Suppressor macrophage treated with lipopolysaccharide for 1 hour (primary cell): ENCODE results near the gene SRF.
"Not testable (repeated sequence)": the region's sequence is repeated elsewhere in the genome, so short reads cannot be mapped to it uniquely, and the experiment has no call there.

Experiments
- DNase-seq, 3 donors: peaks; one replicate each; pipeline ENCODE4 v3.0.0-alpha.2; 2020 to 2022

The SRF gene

DNA sequence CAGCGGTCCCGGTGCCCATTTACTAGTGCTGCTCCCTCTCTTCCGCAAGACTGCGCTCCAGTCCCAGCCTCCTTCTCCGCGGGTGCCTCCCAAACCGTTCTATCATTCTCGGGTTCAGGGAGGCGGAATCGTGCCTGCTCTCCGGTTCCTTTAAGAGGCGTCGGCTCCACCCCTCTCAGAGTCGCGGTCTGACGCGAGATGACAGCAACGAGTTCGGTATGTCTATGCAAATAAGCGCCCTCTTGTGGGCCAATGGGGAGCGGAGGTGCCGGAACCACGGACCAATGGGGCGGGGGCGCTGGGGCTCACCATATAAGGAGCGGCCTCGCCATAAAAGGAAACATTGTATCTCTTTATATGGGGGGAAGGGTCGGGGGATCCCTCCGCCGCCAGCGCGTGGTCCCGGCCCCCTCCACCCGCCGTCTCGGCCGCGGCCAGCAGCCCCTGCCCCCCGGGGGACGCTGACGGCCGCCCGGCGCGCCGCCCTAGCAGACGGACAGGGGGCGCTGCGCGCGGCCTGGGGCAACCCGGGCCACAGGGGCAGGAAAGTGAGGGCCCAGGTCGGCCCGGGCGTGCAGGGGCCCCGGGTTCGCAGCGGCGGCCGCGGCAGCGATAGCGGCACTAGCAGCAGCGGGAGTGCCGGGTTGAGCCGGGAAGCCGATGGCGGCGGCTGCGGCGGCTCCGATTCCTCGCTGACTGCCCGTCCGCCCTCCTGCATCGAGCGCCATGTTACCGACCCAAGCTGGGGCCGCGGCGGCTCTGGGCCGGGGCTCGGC lies at the start of gene SRF:
SRF (plus strand) TSS at position 339 of the 776 bp plus-strand sequence; CDS start at position 727, 388 bp downstream.
- DNase-seq, result peak; percentile 99 to 100 (median 100)

DNA sequence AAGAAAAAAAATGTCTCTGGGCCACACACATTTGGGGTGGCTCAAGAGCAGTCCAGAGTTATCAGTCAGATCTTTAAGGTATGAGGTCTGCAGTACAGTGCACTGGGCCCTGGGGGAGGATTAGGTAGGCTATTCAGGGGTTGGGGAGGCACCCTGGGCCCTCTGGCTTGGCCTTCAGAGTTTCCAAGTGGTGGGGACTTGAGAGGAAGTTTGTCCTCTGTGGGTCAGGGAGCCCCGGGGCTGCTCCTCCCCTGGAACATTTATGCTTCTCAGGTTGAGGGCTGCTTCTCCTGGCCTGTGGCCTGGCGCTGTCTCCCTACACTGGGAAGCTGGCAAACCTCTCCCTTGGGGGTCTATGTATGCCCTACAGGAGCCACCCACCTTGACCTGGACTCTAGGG lies 48.9 kb upstream of the SRF start:
- DNase-seq, result no peak

DNA sequence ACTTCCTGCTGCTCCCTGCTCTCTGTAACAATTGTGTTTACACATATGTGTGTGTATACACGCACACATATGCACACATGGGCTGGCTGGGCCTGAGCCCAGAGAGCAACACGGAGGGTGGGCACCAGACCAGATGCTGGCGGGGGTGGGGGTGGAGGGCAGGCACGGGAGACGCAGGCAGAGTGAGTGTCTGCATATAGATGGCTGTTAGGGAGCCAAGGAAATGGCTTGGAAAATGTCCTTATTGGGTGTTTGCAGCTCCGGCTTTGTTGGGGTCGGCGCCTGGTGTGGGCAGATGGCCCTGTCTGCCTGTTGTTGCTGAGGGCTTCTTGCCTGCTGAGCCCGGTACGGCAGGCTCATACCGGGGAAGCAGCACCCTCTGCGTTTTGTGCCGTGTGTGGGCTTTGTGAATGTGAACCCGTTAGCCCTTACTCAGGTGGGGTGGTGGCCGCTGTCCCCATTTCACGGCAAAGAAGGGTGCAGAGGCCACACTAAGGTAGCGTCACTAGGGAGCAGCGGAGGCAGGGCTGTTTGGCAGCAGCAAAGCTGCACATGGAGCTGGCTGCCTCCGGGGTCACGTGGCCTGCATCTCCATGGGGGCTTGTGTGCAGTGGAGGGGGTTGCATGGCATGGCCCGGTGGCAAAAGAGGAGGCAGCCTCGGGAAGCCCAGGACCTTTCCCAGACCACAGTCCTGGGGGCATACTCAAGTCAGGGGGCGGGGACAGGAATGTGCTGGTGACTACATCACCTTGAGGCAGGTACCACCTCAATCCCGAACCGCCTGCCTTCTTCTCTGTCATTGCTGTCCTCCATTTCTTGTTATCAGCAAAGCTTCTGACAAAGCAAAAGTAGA lies 47.4 kb upstream of the SRF start:
- no peak for DNase-seq

DNA sequence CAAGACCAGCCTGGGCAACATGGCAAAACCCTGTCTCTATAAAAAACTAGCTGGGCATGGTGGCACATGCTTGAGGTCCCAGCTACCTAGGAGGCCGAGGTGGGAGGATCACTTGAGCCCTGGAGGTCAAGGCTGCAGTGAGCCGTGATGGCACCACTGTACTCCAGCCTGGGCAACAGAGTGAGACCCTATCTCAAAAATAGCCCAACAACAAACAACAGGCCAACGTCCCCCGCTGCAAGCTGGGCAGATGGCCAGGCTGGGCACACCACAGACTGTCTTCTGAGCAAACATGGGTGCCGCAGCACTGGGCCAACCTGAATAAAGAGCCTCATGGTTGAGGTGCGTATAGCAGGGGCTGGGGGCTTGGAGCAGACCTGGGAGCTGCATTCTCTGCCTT lies 46.6 kb upstream of the SRF start:
- no peak for DNase-seq

DNA sequence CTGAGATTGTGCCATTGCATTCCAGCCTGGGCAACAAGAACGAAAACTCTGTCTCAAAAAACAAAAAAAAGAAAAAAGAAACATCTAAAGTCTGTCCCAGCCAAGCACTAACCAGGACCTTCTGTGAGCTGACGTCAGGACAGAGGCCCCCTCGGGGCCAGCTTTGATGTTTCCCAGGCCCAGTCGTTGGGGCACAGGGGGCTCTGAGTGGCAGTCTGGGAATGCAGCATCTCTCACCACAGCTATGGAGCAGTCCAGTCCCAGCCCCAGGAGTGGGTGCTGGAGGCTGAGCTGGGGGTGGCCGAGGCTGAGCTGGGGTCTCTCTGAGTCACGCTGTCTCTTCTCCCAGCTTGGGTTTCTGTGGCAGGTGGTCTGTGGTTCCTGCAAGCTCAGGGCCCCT lies 46.0 kb upstream of the SRF start:
- no peak for DNase-seq

DNA sequence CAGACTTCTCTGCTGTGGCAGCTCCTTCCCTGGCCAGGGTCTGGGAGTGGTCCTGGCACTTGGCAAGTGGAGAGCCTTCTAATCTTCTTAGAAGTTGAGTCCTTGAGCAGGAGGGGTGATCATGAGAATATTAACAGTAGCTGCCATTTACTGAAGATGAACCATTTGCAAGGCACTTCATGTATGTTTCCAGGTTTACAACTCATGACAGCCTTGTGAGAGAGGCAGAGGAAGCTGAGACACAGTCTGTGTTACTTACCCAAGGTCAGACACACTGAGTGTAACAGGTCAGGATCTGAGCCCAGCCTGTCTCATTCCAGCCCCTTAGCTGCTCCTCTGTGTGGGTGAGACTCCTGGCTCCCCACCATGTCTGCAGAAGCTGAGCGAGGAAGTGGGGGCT lies 45.5 kb upstream of the SRF start:
- no peak for DNase-seq

DNA sequence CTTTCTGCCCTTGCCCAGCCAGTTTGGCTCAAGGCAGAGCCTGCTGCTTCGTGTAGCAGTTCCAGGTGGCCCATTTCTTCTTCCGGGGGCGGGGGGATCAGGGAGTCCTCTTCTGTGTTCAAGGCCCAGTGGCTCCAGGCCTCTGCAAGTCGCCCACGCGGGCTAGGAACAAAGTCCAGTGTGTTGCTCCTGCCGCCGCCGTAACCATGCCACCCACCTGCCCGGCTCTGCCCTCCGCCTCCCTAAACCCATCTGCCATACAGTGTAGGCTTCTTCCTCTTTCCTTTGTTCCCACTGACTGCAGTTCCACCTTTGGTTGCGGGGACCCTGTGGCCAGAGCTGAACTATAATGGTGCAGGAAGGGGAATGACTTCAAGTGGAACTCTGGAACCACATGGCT lies 43.9 kb upstream of the SRF start:
- peak in 2 of 3 donors; percentile 23 to 29 for DNase-seq

DNA sequence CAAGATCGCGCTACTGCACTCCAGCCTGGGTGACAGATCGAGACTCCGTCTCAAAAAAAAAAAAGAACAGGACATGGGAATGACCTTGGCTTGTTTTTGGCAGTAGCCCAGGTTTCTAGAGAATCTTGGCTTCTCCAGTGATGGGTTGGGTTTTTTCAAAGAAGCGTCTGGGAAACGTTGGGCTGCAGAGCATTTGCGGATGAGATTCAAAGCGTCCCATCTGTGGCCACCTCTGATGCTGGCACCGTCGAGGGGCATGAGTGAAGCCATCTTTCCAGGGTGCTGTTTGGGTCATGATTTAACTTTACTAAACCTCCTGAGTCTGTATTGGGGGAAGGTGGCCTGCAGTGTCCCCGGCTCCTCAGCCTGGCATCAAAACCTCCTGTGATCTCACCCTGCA lies 43.2 kb upstream of the SRF start:
- DNase-seq, result no peak

DNA sequence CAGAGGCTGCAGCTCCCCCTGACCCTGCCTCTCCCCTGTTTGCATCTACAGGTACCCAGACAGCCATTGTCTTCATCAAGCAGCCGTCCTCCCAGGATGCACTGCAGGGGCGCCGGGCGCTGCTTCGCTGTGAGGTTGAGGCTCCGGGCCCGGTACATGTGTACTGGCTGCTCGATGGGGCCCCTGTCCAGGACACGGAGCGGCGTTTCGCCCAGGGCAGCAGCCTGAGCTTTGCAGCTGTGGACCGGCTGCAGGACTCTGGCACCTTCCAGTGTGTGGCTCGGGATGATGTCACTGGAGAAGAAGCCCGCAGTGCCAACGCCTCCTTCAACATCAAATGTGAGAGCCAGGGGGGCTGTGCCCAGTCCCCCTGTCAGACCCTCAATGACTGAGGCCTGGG lies 42.1 kb upstream of the SRF start:
- no peak for DNase-seq

DNA sequence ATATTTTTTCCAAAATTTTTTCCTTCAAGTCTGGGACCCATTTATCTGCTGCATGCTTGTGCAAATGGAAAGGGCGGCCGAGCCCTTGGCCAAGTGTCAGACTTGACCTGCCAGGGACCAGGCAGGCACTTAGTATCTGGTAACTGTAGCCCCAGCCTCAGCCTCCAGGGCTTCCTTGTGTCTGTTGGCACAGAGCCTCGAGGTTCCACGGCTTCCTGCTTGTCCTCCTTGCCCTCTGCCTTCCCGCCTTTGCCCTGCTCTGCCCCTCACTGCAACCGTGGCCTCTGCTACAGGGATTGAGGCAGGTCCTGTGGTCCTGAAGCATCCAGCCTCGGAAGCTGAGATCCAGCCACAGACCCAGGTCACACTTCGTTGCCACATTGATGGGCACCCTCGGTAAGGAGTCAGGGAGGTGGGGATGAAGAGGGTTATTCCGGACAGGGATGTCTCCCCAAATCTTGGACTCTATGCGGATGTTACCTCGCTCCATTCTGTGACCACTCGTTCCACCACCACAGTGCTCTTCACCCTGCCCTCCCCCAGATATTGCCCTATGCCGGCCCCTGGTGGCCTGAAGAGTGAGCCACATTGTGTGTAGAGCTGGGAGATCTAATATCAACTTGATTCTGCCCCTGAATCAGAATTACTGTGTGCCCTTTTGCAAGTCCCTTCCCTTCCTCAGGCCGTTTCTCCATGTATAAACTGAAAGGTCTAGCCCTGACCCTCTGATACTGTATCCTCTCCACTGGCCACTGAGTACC lies 41.5 kb upstream of the SRF start:
- peak; percentile 21 to 43 (median 31) for DNase-seq

DNA sequence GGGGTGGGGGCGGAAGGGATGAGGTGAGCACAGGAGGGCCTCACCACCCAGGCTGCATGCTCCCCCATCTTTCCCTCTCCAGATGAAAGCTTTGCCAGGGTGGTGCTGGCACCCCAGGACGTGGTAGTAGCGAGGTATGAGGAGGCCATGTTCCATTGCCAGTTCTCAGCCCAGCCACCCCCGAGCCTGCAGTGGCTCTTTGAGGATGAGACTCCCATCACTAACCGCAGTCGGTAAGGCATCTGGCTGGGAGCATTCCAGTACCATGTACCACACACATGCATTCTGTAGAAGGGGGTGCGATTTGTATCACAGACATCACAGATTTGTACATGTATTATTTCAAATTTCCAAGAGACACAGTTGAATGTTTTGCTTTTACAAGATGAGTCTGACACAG lies 40.6 kb upstream of the SRF start:
- no peak for DNase-seq

DNA sequence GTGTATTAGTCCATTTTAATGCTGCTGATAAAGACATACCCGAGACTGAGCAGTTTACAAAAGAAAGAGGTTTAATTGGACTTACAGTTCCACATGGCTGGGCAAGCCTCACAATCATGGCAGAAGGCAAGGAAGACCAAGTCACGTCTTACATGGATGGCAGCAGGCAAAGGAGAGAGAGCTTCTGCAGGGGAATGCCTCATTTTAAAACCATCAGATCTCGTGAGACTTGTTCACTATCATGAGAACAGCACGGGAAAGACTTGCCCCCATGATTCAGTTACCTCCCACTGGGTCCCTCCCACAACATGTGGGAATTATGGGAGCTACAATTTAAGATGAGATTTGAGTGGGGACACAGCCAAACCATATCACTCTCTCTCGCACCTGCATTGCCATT lies 39.7 kb upstream of the SRF start:
- DNase-seq, result not testable (repeated sequence)

DNA sequence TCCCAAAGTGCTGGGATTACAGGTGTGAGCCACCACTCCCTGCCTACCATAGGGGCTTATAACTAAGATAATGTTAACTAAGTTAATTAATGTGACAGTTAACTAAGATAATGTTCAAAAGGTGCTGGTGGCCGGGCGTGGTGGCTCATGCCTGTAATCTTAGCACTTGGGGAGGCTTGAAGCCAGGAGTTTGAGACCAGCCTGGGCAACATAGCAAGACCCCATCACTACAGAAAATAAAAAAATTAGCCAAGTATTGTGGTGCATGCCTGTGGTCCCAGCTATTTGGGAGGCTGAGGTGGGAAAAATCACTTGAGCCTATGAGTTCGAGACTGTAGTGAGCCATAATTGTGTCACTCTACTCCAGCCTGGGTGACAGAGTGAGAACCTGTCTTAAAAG lies 32.8 kb upstream of the SRF start:
- no peak for DNase-seq

DNA sequence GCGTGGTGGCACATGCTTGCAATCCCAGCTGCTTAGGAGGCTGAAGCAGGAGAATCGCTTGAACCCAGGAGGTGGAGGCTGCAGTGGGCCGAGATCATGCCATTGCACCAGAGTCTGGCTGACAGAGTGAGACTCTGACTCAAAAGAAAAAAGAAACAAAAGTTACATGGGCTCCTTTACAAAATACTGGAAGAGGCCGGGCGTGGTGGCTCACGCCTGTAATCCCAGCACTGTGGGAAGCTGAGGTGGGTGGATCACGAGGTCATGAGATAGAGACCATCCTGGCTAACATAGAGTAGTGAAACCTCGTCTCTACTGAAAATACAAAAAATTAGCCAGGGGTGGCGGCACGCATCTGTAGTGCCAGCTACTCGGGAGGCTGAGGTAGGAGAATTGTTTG lies 31.1 kb upstream of the SRF start:
- DNase-seq, result not testable (repeated sequence)

DNA sequence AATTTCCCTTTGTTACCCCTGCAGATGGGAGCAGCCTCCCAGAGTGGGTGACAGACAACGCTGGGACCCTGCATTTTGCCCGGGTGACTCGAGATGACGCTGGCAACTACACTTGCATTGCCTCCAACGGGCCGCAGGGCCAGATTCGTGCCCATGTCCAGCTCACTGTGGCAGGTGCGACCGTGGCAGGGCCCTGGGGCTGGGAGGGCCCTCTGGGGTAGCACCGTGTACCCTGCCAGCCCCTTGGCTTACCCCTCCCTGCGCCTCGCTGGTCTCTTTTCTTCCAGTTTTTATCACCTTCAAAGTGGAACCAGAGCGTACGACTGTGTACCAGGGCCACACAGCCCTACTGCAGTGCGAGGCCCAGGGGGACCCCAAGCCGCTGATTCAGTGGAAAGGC lies 29.4 kb upstream of the SRF start:
- DNase-seq, result no peak

DNA sequence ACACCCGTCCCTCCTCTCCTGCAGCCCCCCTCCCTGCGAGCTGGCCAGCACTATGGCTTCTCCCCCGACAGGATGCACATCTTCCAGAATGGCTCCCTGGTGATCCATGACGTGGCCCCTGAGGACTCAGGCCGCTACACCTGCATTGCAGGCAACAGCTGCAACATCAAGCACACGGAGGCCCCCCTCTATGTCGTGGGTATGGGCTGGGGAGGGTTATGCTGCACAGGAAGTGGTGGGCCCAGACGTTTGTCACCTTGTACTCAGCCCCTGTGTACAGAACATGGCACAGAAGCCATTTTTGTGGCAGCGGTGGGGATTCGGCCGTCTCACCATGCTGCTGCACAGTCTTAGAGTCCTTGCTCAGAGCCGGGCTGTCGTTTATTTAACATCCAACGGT lies 29.0 kb upstream of the SRF start:
- DNase-seq, result no peak

DNA sequence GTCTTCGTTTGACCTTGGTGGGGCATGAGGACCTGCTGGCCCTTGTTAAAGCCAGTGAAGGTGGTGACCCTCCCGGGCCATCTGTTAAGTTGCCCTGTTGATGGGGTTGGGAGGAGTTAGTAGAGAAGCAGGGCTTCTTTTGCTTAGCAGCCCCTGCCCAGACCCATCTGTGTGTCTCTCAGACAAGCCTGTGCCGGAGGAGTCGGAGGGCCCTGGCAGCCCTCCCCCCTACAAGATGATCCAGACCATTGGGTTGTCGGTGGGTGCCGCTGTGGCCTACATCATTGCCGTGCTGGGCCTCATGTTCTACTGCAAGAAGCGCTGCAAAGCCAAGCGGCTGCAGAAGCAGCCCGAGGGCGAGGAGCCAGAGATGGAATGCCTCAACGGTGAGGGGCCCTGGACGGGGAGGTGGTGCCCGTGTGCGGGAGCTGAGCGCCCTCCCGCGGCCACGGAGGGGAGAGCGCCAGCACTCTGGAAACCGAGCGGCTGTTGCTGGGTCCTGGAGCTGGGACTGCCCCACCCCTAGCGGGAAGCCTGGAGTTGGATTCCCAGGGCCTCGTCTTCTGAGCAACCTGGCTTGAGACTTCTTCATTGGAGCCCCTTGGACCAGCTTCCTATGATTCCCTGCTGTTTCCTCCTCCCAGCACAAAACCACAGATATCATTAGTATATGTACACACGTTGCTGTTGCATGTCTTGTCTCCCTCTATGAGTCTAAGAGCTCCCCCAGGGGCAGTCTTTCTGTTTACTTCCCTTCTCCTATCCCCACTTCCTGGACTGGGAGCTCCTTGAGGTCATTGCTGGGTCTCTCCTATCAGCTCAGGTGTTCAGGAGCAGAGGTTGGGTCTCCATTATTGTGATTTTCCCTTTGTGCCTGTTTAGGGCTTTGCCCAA lies 27.6 kb upstream of the SRF start:
- DNase-seq, result peak; percentile 76 to 88 (median 77)

DNA sequence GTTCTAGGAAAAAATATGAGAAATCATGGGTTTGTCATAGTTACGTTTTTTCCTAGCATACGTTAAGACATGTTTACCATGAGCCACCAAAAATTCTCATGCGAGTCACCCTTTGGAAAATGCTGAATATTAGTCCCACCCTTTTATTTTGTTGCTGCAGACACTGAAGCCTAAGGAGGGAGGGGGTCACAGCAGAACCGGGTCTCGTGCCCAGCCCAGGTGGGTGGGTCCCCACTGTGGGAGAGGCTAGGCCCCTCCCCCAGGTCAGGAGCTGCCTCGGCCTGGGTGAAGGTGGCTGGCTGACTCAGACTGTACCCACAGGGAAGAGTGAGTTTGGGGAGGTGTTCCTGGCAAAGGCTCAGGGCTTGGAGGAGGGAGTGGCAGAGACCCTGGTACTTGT lies 26.2 kb upstream of the SRF start:
- peak in 1 of 3 donors; percentile 41 for DNase-seq

DNA sequence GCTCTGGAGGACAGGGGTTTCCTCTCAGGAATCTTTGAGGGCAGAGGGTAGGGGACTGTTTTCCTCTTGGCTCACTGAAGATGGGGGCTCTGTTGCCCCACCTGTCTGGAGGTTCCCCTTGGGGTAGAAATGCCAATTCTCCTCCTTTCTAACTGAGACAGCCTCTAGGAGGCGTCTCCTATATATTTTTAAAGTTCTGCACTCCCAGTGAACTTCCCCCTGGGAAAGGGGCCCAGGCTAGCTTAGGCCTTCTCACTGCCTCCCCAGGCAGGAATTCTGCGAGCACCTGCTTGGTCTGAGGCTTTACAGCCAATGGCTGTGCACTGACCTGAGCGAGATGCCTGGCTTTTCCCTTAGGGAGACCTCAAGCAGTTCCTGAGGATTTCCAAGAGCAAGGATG lies 24.8 kb upstream of the SRF start:
- DNase-seq, result no peak

DNA sequence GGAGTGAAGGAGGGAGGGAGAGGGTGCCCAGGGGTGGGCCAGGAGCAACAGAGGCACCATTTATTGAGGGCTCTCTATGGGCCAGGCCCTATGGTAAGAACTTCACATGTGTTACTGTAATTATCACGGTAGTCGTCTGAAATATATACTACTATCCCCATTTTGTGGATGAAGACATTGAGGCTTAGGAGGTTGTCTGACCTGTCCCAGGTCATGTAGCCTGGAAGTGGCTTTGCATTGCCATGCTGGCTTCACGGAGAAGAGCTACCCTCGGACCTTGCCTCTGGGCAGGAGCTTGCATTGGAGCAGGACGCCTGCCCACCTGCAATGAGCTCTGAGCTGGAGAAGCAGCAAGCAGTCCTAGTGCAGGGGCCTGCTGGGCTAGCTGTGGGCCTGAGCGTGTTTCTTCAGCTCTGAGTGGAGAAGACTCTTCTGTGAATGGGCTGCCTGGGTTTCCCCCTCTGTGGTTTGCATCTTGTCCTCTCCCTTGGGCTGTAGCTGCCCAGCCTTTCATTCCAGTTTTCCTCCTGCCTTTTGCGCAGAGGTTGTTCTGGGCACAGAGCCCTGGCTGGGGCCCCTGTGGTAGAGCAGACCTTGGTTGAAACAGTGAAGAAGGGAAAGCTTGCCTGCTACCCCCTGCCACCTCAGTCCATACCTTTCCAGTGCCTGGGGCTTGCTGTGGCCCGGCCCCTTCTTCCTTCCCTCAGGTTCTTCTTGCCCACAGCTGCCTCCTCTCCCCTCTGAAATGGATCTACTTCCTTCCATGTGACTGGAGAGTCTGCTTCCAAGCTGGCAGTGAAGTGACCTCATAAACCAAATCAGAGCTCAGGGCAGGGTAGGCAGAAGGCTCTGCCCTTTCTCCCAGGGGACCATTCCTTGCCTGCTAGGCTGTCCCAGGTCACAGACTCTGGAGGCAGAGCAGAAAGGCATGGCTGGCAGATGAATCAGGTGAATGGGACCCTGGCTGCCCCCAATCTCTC lies 24.1 kb upstream of the SRF start:
- no peak for DNase-seq
